ENCODE results near the gene DEPP1.

DEPP1 gene

DNA sequence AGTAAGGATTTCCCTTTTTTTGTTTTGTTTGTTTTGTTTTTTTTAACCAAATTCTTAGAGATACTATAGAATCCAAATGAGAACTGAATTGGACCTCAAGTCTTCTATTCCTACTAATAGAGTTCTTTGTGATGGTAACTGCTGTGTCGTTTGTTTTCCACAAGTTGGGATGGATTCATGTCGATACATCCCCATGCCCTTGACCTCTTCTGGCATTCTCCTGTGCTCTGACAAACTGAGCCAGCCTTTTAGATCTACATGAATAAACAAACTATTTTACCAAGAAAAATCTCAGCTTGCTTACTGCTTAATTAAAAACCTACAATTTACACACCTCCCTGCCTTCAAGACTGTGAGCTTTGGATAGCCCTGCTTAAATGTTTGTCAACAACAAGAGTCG is 26.1 kb upstream of the DEPP1 start:
- no peak overlapping the region for H3K4me3 ChIP-seq (ENCODE audit: insufficient read length, low read depth)
- no peak for TF ChIP-seq SUZ12 (IDR thresholded peaks at IDR 0.05; ENCODE audit: extremely low read depth, insufficient read depth, insufficient read length)
- no peak for TF ChIP-seq ZNF274 (IDR thresholded peaks at IDR 0.05; ENCODE audit: low read depth, low read length)
- peaks cover 20% of the 10 kb centered on the region for H3K36me3 ChIP-seq (ENCODE audit: insufficient read depth, insufficient read length, low read length)
- no peaks in the 10 kb centered on the region for H3K27me3 ChIP-seq (ENCODE audit: insufficient read depth, insufficient read length)
- H3K9me3 ChIP-seq (ENCODE audit: insufficient read depth, low read length) = peaks cover 32% of the 10 kb centered on the region
- H3K4me1 ChIP-seq (ENCODE audit: insufficient read depth, insufficient read length) = no peaks in the 10 kb centered on the region
- no peak overlapping the region for H3K9ac ChIP-seq (ENCODE audit: insufficient read length, low read depth)
- no peak for DNase-seq (ENCODE audit: low read depth, low spot score)

DNA sequence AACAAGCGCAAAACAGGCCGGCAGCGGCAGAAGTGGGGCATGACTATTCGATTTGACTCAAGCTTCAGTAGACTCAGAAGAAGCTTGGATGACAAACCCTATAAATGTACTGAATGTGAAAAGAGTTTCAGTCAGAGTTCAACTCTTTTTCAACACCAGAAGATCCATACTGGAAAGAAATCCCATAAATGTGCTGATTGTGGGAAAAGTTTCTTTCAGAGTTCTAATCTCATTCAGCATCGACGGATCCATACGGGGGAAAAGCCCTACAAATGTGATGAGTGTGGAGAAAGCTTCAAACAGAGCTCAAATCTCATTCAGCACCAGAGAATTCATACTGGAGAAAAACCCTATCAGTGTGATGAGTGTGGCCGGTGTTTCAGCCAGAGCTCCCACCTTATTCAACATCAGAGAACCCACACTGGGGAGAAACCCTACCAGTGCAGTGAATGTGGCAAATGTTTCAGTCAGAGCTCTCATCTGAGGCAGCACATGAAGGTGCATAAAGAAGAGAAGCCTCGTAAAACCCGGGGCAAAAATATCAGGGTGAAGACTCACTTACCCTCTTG is 24.9 kb upstream of the DEPP1 start:
- H3K9me3 ChIP-seq (ENCODE audit: insufficient read depth, low read length) = peaks cover 32% of the 10 kb centered on the region
- H3K9ac ChIP-seq (ENCODE audit: insufficient read length, low read depth) = no peak overlapping the region
- H3K4me1 ChIP-seq (ENCODE audit: insufficient read depth, insufficient read length) = no peaks in the 10 kb centered on the region
- no peak for DNase-seq (ENCODE audit: low read depth, low spot score)
- peaks cover 20% of the 10 kb centered on the region for H3K36me3 ChIP-seq (ENCODE audit: insufficient read depth, insufficient read length, low read length)
- no peaks in the 10 kb centered on the region for H3K27me3 ChIP-seq (ENCODE audit: insufficient read depth, insufficient read length)
- TF ChIP-seq SUZ12 (IDR thresholded peaks at IDR 0.05; ENCODE audit: extremely low read depth, insufficient read depth, insufficient read length) (no peak), ZNF274 (IDR thresholded peaks at IDR 0.05; ENCODE audit: low read depth, low read length) (peak; percentile 77)
- H3K4me3 ChIP-seq (ENCODE audit: insufficient read length, low read depth) = no peak overlapping the region

DNA sequence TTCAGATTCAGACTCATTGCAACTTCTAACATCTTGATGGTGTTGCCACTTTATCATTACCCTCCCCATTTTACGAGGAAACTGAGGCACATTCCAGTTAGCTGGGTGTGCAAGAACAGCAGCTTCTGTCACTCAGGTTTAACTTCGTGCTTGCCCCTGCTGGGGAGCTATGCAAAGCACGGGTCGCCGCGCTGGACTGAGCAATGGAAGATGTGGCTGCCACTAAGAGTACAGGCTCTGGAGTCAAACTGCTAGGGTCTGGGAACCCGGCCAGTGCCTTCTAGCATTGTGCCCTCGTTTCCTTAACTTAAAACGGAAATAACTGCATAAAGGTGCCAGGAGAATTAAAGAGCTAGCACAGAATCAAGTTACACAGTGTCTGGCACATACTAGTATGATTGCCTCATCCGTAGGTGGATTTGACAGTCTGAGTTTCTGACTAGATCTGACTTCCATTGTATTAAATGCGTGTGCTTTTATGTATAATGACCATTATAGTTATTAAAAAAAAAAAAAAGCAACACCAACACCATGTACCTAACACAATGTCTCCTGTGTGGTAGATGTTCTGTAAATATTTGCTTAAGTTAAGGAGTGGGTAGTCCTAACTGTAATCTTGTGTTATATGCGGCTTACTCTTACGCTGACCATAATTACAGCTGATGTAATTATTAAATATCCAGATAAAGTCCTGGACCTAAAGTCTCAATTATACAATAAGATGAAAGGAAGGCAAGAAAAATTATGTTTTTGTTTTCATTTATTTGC is 23.0 kb upstream of the DEPP1 start:
- Histone ChIP-seq H3K27me3 (ENCODE audit: insufficient read depth, insufficient read length) (no peaks in the 10 kb centered on the region), H3K4me1 (ENCODE audit: insufficient read depth, insufficient read length) (no peaks in the 10 kb centered on the region), H3K9ac (ENCODE audit: insufficient read length, low read depth) (peak overlapping the region; percentile 65), H3K36me3 (ENCODE audit: insufficient read depth, insufficient read length, low read length) (peaks cover 20% of the 10 kb centered on the region), H3K4me3 (ENCODE audit: insufficient read length, low read depth) (peak overlapping the region; percentile 63), H3K9me3 (ENCODE audit: insufficient read depth, low read length) (peaks cover 32% of the 10 kb centered on the region)
- no peak for DNase-seq (ENCODE audit: low read depth, low spot score)
- no peak for TF ChIP-seq SUZ12 (IDR thresholded peaks at IDR 0.05; ENCODE audit: extremely low read depth, insufficient read depth, insufficient read length)

DNA sequence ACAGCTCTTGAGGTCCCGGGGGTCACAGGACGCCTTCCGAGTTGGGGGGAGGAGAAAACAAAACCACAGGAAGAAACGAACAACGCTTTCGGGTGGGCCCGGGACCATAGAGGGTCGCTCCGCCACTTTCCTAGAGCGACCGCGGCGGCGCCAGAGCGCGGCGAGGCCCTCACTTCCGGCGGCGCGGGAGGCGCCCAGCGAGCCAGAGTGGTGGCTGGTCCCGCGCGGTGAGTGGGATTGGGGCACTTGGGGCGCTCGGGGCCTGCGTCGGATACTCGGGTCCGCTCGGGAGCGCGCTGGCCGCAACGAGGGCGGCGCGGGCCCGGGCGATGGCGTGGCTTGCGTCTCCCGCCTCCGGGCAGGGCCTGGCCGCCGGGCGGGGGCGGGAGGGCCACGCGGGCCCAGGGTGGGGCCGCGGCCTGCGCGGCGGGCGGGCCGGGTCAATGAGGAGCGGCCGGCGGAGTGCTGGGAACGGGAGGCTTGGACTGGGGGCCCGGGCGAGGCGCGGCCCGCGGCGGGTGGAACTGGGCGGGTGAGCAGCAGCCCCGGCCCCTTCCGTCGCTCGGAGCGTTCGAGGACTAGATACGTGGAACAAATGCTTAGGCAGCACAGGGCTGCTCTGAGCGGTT is 22.3 kb upstream of the DEPP1 start, which contains the start of gene ZNF22:
ZNF22 (plus strand) TSS at position 172 of the 629 bp plus-strand sequence. CDS start 2,446 bp downstream, outside the sequence.
- peak within 1 kb of the TSS; percentile 63 for H3K4me3 ChIP-seq (ENCODE audit: insufficient read length, low read depth)
- H3K9me3 ChIP-seq (ENCODE audit: insufficient read depth, low read length) = peaks cover 32% of the 10 kb centered on the region
- peaks cover 20% of the 10 kb centered on the region for H3K36me3 ChIP-seq (ENCODE audit: insufficient read depth, insufficient read length, low read length)
- no peak for TF ChIP-seq ZNF274 (IDR thresholded peaks at IDR 0.05; ENCODE audit: low read depth, low read length)
- no peak for TF ChIP-seq SUZ12 (IDR thresholded peaks at IDR 0.05; ENCODE audit: extremely low read depth, insufficient read depth, insufficient read length)
- TF ChIP-seq YY1 (IDR thresholded peaks at IDR 0.05; ENCODE audit: insufficient read depth, insufficient read length) = no peak
- peak within 1 kb of the TSS; percentile 65 for H3K9ac ChIP-seq (ENCODE audit: insufficient read length, low read depth)
- DNase-seq (ENCODE audit: low read depth, low spot score) = no peak
- H3K27me3 ChIP-seq (ENCODE audit: insufficient read depth, insufficient read length) = no peaks in the 10 kb centered on the region
- H3K4me1 ChIP-seq (ENCODE audit: insufficient read depth, insufficient read length) = no peaks in the 10 kb centered on the region

DNA sequence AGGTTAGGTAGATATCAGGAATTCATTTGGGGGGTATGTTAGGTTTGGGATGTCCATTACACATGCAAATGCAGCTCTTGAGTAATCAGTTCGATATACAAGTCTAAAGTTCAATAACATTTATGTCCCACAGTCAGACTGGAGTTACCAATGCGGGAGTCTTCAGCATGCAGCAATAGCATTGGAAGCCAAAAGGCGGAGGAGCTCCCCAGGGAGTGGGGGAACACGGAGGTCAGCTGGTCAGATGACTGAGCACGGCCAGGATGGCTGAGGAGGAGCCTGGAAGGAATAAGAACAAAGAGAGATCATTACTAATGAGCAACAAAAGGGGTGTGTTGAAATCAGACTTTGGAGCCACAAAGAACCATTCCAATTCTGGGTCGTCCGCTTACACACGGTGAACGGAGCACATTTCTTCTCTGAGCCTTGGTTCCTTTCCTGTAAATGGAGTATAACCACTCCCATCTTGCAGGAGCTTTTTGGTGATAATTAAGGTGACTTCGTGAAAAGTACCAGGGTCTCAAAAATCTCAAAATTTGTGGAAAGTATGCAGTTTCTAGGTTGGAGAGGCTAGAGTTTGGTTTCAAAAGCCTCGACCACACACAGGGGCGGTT is 21.6 kb upstream of the DEPP1 start:
- H3K4me1 ChIP-seq (ENCODE audit: insufficient read depth, insufficient read length) = no peaks in the 10 kb centered on the region
- H3K36me3 ChIP-seq (ENCODE audit: insufficient read depth, insufficient read length, low read length) = peaks cover 22% of the 10 kb centered on the region
- H3K27me3 ChIP-seq (ENCODE audit: insufficient read depth, insufficient read length) = no peaks in the 10 kb centered on the region
- peak overlapping the region; percentile 65 for H3K9ac ChIP-seq (ENCODE audit: insufficient read length, low read depth)
- H3K9me3 ChIP-seq (ENCODE audit: insufficient read depth, low read length) = peaks cover 32% of the 10 kb centered on the region
- DNase-seq (ENCODE audit: low read depth, low spot score) = no peak
- peak overlapping the region; percentile 63 for H3K4me3 ChIP-seq (ENCODE audit: insufficient read length, low read depth)
- no peak for TF ChIP-seq SUZ12 (IDR thresholded peaks at IDR 0.05; ENCODE audit: extremely low read depth, insufficient read depth, insufficient read length)

DNA sequence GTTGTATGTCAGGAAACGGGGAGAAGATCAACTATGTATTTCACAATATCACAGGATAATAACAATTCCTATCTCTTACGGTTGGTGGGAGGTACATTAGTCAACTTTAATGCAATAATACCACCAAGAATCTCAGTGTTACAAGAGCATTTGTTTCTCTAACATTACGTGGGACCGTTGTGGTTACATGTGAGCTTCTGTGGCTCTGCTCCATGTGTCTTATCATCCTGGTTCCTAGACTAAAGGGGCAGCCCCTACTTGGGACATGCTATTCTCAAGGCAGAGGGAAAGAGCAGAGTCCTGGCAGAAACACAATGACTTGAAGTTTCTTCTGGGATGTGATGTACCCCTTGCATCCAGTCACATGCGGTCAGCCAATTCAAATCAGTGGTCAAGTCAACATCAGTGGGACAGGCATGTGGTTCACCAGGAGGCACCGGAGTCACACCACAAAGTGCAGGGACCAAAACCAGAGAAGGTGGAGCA is 19.6 kb upstream of the DEPP1 start:
- peaks cover 6% of the 10 kb centered on the region for H3K4me1 ChIP-seq (ENCODE audit: insufficient read depth, insufficient read length)

More for the DNA sequence above, 19.6 kb upstream of the DEPP1 start:
- TF ChIP-seq SUZ12 (IDR thresholded peaks at IDR 0.05; ENCODE audit: extremely low read depth, insufficient read depth, insufficient read length) (no peak), ZNF274 (IDR thresholded peaks at IDR 0.05; ENCODE audit: low read depth, low read length) (no peak), YY1 (IDR thresholded peaks at IDR 0.05; ENCODE audit: insufficient read depth, insufficient read length) (no peak)
- Histone ChIP-seq H3K9me3 (ENCODE audit: insufficient read depth, low read length) (peaks cover 14% of the 10 kb centered on the region), H3K4me3 (ENCODE audit: insufficient read length, low read depth) (no peak overlapping the region), H3K36me3 (ENCODE audit: insufficient read depth, insufficient read length, low read length) (peaks cover 12% of the 10 kb centered on the region), H3K27me3 (ENCODE audit: insufficient read depth, insufficient read length) (no peaks in the 10 kb centered on the region), H3K9ac (ENCODE audit: insufficient read length, low read depth) (no peak overlapping the region)
- no peak for DNase-seq (ENCODE audit: low read depth, low spot score)

Data from NT2/D1 (cell line).